SK-N-SH (cell line): ENCODE results near the gene ZNF410. TPM values are rescaled to one million over a fixed set of nuclear protein-coding genes. Genes with fewer than 3 reads are reported as not detected.

ENCODE experiments used
- CTCF ChIA-PET: fragments of 300-600, 350-600 bp; formaldehyde crosslinking; extraction: SDS; loops from one replicate; lab custom pipeline; 2021; lab: Yijun Ruan, JAX
- POLR2A ChIA-PET: fragments of 350-600 bp; sonication (Branson Sonifier 250); formaldehyde crosslinking; extraction: SDS; loops from one replicate; lab custom pipeline; 2020; ENCODE audit warnings: antibody characterized with exemption, inconsistent platforms; lab: Yijun Ruan, JAX
- DNase-seq: peaks from one replicate; pipeline ENCODE4 v3.0.0; 2012
- H2AFZ ChIP-seq: fragments of 200-600 bp; sonication (generic); 2 replicates; pipeline ENCODE4 v1.8.1; 2016; ENCODE audit warnings: antibody characterized with exemption, mild to moderate bottlenecking, low read depth
- H3F3A ChIP-seq: fragments of 200-600 bp; sonication (generic); replicated peaks from 2 replicates; pipeline ENCODE3; 2016; ENCODE audit warnings: antibody characterized with exemption, mild to moderate bottlenecking; ENCODE audit not compliant: insufficient read depth
- H3K27ac ChIP-seq, 2 experiments: fragments of 200-500 bp in 1 of 2; fragments of 200-600 bp in 1 of 2; sonication (Bioruptor generic) in 1 of 2; sonication (generic), shearing (Covaris generic) in 1 of 2; 2 replicates each; pipeline versions ENCODE4 v1.5.1 to v1.6.1; 2014 to 2016; ENCODE audit warnings: low read depth in 2 of 2, inconsistent platforms in 1 of 2, low read length in 1 of 2, mild to moderate bottlenecking in 1 of 2, mixed read lengths in 1 of 2
- H3K27me3 ChIP-seq: fragments of 200-600 bp; sonication (generic), shearing (Covaris generic); 2 replicates; pipeline ENCODE4 v1.6.1; 2016; ENCODE audit warnings: mixed run types; ENCODE audit not compliant: insufficient read depth
- H3K36me3 ChIP-seq, 2 experiments: fragments of 200-500 bp in 1 of 2; fragments of 200-600 bp in 1 of 2; sonication (Bioruptor generic) in 1 of 2; sonication (generic) in 1 of 2; replicated peaks in 1 of 2; 2 replicates each; pipeline versions ENCODE3 to v1.5.1; 2014 to 2016; ENCODE audit warnings: low read length in 1 of 2, mild to moderate bottlenecking in 1 of 2; ENCODE audit not compliant: insufficient read depth in 2 of 2, control insufficient read depth in 1 of 2
- H3K4me1 ChIP-seq, 2 experiments: fragments of 200-500 bp in 1 of 2; fragments of 200-600 bp in 1 of 2; sonication (Bioruptor generic) in 1 of 2; sonication (generic), shearing (Covaris generic) in 1 of 2; 2 replicates each; pipeline versions ENCODE4 v1.5.1 to v1.6.1; 2014 to 2016; ENCODE audit warnings: low read depth in 1 of 2, low read length in 1 of 2, mixed run types in 1 of 2; ENCODE audit not compliant: insufficient read depth in 2 of 2, control insufficient read depth in 1 of 2
- H3K4me2 ChIP-seq: fragments of 200-600 bp; sonication (generic), shearing (Covaris generic); 2 replicates; pipeline ENCODE4 v1.6.1; 2017; ENCODE audit warnings: mixed run types
- H3K4me3 ChIP-seq, 2 experiments: fragments of 200-500 bp in 1 of 2; fragments of 200-600 bp in 1 of 2; sonication (Bioruptor generic) in 1 of 2; sonication (generic), shearing (Covaris generic) in 1 of 2; 2 replicates each; pipeline versions ENCODE4 v1.5.1 to v1.8.1; 2014 to 2016; ENCODE audit warnings: low read depth in 2 of 2, inconsistent platforms in 1 of 2, low read length in 1 of 2, mild to moderate bottlenecking in 1 of 2, mixed read lengths in 1 of 2, moderate library complexity in 1 of 2
- H3K79me2 ChIP-seq: fragments of 200-600 bp; sonication (generic); 2 replicates; pipeline ENCODE4 v1.8.1; 2017; ENCODE audit warnings: mild to moderate bottlenecking; ENCODE audit not compliant: insufficient read depth
- H3K9ac ChIP-seq: fragments of 200-600 bp; sonication (generic); 2 replicates; pipeline ENCODE4 v1.6.1; 2017; ENCODE audit warnings: mixed run types
- H3K9me2 ChIP-seq: fragments of 200-600 bp; sonication (generic); 2 replicates; pipeline ENCODE4 v1.6.1; 2017; ENCODE audit warnings: mixed run types
- H3K9me3 ChIP-seq: fragments of 200-600 bp; sonication (generic); 2 replicates; pipeline ENCODE4 v1.6.1; 2017; ENCODE audit warnings: mixed run types, mild to moderate bottlenecking, moderate library complexity
- H4K20me1 ChIP-seq: fragments of 200-600 bp; sonication (generic); 2 replicates; pipeline ENCODE4 v1.6.1; 2017; ENCODE audit warnings: mild to moderate bottlenecking, mixed run types; ENCODE audit not compliant: insufficient read depth
- EP300 ChIP-seq, 2 experiments: IDR thresholded peaks; 2 replicates each; pipeline versions ENCODE4 v1.4.0 to v1.6.1; 2012; ENCODE audit warnings: borderline replicate concordance in 1 of 2, low read depth in 1 of 2, low read length in 1 of 2
- FOXM1 ChIP-seq: IDR thresholded peaks from 2 replicates; pipeline ENCODE4 v1.4.0; 2012; ENCODE audit warnings: low read depth, mild to moderate bottlenecking
- MAX ChIP-seq: IDR thresholded peaks from 2 replicates; pipeline ENCODE4 v1.4.0; 2012; ENCODE audit warnings: low read depth
- NFIC ChIP-seq: IDR thresholded peaks from 2 replicates; pipeline ENCODE4 v1.4.0; 2012; ENCODE audit warnings: borderline replicate concordance
- NRF1 ChIP-seq: IDR thresholded peaks from 2 replicates; pipeline ENCODE4 v1.6.1; 2012; ENCODE audit warnings: low read depth, mild to moderate bottlenecking, low read length
- POLR2AphosphoS5 ChIP-seq: IDR thresholded peaks from 2 replicates; pipeline ENCODE4 v1.6.1; 2012; ENCODE audit warnings: low read depth, low read length
- RCOR1 ChIP-seq: fragments of 150-350 bp; IDR thresholded peaks from 2 replicates; pipeline ENCODE4 v1.6.1; 2017; ENCODE audit warnings: antibody characterized with exemption, low read length
- RXRA ChIP-seq: IDR thresholded peaks from 2 replicates; pipeline ENCODE4 v1.4.0; 2012; ENCODE audit warnings: low read depth, mild to moderate bottlenecking, borderline replicate concordance
- TAF1 ChIP-seq: IDR thresholded peaks from 2 replicates; pipeline ENCODE4 v1.6.1; 2012; ENCODE audit warnings: low read depth, mild to moderate bottlenecking, low read length, moderate library complexity, borderline replicate concordance
- YY1 ChIP-seq: IDR thresholded peaks from 2 replicates; pipeline ENCODE4 v1.4.0; 2012; ENCODE audit warnings: low read depth, mild to moderate bottlenecking
- WGBS: methylation state at CpG from one replicate; pipeline ENCODE4 v1.1.6; 2017; ENCODE audit warnings: low lambda C conversion rate; 5-methylcytosine and 5-hydroxymethylcytosine counted together
- polyA plus RNA-seq, 3 experiments: library from polyadenylated mRNA; depleted of rRNA; stranded (reverse); fragments of >200 nt; gene quantifications; 2 replicates each; pipeline ENCODE4 v1.2.3, GENCODE V29; 2012
- TF ChIP-seq, protein P1 (sequence below): IDR thresholded peaks from 2 replicates; pipeline ENCODE4 v1.4.0; 2012; ENCODE audit warnings: low read depth, borderline replicate concordance
- TF ChIP-seq, protein P2 (sequence below): IDR thresholded peaks from 2 replicates; pipeline ENCODE4; 2012

Gene ZNF410
- polyA plus RNA-seq, 1 of the 3 experiments (the other 2 are of a cell fraction): 22.8 TPM

GRCh38 chr14:73903028-73903427, 16.4 kb downstream of the ZNF410 start:
- ChIA-PET POLR2A (no interaction called here), CTCF (no interaction called here)
- Histone ChIP-seq H3F3A (peaks cover 6% of the 10 kb centered on the region), H3K27ac (no peak overlapping the region), H4K20me1 (no peaks in the 10 kb centered on the region), H3K36me3 (peaks cover 61 to 88% of the 10 kb centered on the region in 2 experiments), H3K9me3 (no peaks in the 10 kb centered on the region), H3K9ac (no peak overlapping the region), H2AFZ (no peak overlapping the region), H3K4me2 (no peak overlapping the region), H3K4me3 (no peak overlapping the region), H3K79me2 (peaks cover 35% of the 10 kb centered on the region; the same call in 1 of the 2 replicates), H3K27me3 (no peaks in the 10 kb centered on the region), H3K9me2 (no peaks in the 10 kb centered on the region), H3K4me1 (no peaks in the 10 kb centered on the region)
- no peak for DNase-seq
- 96% methylated on average over 3 of the region's 3 CpGs for WGBS
- TF ChIP-seq NRF1: no peak
- TF ChIP-seq, protein P1, sequence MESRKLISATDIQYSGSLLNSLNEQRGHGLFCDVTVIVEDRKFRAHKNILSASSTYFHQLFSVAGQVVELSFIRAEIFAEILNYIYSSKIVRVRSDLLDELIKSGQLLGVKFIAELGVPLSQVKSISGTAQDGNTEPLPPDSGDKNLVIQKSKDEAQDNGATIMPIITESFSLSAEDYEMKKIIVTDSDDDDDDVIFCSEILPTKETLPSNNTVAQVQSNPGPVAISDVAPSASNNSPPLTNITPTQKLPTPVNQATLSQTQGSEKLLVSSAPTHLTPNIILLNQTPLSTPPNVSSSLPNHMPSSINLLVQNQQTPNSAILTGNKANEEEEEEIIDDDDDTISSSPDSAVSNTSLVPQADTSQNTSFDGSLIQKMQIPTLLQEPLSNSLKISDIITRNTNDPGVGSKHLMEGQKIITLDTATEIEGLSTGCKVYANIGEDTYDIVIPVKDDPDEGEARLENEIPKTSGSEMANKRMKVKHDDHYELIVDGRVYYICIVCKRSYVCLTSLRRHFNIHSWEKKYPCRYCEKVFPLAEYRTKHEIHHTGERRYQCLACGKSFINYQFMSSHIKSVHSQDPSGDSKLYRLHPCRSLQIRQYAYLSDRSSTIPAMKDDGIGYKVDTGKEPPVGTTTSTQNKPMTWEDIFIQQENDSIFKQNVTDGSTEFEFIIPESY: no peak
- TF ChIP-seq TAF1: no peak
- TF ChIP-seq NFIC: no peak
- TF ChIP-seq EP300 (IDR thresholded peaks at IDR 0.05; ENCODE audit: borderline replicate concordance in 1 of 2, low read depth in 1 of 2, low read length in 1 of 2): no peak
- TF ChIP-seq YY1: no peak
- TF ChIP-seq, protein P2, sequence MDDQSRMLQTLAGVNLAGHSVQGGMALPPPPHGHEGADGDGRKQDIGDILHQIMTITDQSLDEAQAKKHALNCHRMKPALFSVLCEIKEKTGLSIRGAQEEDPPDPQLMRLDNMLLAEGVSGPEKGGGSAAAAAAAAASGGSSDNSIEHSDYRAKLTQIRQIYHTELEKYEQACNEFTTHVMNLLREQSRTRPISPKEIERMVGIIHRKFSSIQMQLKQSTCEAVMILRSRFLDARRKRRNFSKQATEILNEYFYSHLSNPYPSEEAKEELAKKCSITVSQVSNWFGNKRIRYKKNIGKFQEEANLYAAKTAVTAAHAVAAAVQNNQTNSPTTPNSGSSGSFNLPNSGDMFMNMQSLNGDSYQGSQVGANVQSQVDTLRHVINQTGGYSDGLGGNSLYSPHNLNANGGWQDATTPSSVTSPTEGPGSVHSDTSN: no peak
- no peak for TF ChIP-seq MAX

GRCh38 chr14:73909681-73910080, 23.0 kb downstream of the ZNF410 start:
- Histone ChIP-seq H3K9ac (no peak overlapping the region), H3K4me2 (no peak overlapping the region), H3K27me3 (no peaks in the 10 kb centered on the region), H3K36me3 (peaks cover 69 to 81% of the 10 kb centered on the region in 2 experiments), H3K4me3 (no peak overlapping the region), H3F3A (peaks cover 20% of the 10 kb centered on the region), H2AFZ (no peak overlapping the region), H3K27ac (no peak overlapping the region), H3K79me2 (peaks cover 54% of the 10 kb centered on the region; the same call in 1 of the 2 replicates)
- 94% methylated on average over 1 of the region's 1 CpG for WGBS
- DNase-seq: no peak
- ChIA-PET POLR2A (no interaction called here), CTCF (interaction anchor here (1.2 kb wide), 1 partner anchor 35 kb away, joined by 3 read pairs; no protein-coding TSS in a partner anchor)
- TF ChIP-seq POLR2AphosphoS5 (no peak), FOXM1 (no peak), RCOR1 (no peak), RXRA (no peak), NFIC (no peak)
- TF ChIP-seq, protein P1: no peak
- TF ChIP-seq, all 33 proteins: peak for 0
- H4K20me1 ChIP-seq: no peaks in the 10 kb centered on the region
- H3K4me1 ChIP-seq: no peaks in the 10 kb centered on the region
- H3K9me2 ChIP-seq: no peaks in the 10 kb centered on the region
- H3K9me3 ChIP-seq: no peaks in the 10 kb centered on the region
